NB4 (cell line): ENCODE measurements around the gene GPHA2.

Experiments
- DNase-seq: peaks from one replicate; pipeline ENCODE4 v3.0.0; 2010; ENCODE audit warnings: low read depth
- H3K4me3 ChIP-seq: one replicate; pipeline ENCODE4 v1.5.1; 2011; ENCODE audit warnings: mild to moderate bottlenecking, low read depth, low read length, moderate library complexity
- MYC ChIP-seq: IDR thresholded peaks from 2 replicates; pipeline ENCODE4 v1.6.1; 2011; ENCODE audit warnings: low read depth, low read length
- POLR2A ChIP-seq: IDR thresholded peaks from 2 replicates; pipeline ENCODE4 v1.6.1; 2011; ENCODE audit warnings: mild to moderate bottlenecking; ENCODE audit not compliant: insufficient read length; ENCODE audit errors: extremely low read depth
- TF ChIP-seq, protein P1 (sequence below): IDR thresholded peaks from 2 replicates; pipeline ENCODE4 v1.6.1; 2011; ENCODE audit warnings: low read depth, low read length
- TF ChIP-seq, protein P2 (sequence below): IDR thresholded peaks from one replicate; pipeline ENCODE4 v1.5.1; 2012; ENCODE audit warnings: low read depth, low read length

GPHA2 gene

DNA sequence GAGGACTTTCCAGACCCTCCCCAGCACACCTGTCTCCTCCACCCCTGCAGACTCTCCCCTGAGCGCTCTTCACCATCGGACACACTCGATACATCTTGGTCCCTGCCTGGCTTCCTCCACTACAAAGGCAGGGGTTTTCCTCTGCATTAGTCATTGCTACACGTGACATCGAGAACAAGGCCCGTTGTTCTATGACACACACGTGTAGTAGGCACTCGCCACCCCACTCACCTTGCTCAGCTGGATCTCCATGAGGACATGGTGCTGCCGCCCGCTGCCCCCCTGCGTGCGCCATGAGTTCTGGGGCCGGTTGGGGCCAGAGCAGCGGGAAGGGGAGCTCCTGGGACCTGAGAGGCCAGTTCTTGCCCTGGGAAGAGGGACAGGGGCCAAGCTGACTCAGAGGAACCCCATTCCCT lies 35.4 kb downstream of the GPHA2 start:
- H3K4me3 ChIP-seq: no peak overlapping the region
- no peak for TF ChIP-seq POLR2A
- TF ChIP-seq, protein P1, sequence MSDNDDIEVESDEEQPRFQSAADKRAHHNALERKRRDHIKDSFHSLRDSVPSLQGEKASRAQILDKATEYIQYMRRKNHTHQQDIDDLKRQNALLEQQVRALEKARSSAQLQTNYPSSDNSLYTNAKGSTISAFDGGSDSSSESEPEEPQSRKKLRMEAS: no peak
- no peak for TF ChIP-seq MYC
- TF ChIP-seq, protein P2, sequence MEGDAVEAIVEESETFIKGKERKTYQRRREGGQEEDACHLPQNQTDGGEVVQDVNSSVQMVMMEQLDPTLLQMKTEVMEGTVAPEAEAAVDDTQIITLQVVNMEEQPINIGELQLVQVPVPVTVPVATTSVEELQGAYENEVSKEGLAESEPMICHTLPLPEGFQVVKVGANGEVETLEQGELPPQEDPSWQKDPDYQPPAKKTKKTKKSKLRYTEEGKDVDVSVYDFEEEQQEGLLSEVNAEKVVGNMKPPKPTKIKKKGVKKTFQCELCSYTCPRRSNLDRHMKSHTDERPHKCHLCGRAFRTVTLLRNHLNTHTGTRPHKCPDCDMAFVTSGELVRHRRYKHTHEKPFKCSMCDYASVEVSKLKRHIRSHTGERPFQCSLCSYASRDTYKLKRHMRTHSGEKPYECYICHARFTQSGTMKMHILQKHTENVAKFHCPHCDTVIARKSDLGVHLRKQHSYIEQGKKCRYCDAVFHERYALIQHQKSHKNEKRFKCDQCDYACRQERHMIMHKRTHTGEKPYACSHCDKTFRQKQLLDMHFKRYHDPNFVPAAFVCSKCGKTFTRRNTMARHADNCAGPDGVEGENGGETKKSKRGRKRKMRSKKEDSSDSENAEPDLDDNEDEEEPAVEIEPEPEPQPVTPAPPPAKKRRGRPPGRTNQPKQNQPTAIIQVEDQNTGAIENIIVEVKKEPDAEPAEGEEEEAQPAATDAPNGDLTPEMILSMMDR: no peak
- DNase-seq: no peak

DNA sequence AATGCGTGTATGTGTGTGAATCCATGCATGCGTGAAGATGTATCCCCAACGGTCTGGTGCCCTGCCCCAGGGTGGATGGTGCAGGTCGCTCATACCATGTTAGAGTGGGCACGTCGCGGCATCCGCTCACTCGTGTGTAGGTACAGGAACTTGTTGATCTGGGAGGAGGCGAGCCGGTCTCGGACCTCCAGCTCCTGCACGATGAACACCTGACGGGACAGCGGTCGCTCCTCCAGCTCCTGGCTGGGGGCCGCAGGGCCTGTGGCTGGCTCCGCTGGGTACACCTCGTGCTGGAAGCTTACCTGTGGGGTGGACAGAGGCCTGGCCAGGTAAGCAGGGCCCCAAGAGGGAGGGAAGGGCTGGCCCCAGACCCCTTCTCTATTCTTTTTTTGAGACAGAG lies 37.2 kb downstream of the GPHA2 start:
- no peak for DNase-seq
- TF ChIP-seq, protein P2: no peak
- TF ChIP-seq POLR2A: no peak

DNA sequence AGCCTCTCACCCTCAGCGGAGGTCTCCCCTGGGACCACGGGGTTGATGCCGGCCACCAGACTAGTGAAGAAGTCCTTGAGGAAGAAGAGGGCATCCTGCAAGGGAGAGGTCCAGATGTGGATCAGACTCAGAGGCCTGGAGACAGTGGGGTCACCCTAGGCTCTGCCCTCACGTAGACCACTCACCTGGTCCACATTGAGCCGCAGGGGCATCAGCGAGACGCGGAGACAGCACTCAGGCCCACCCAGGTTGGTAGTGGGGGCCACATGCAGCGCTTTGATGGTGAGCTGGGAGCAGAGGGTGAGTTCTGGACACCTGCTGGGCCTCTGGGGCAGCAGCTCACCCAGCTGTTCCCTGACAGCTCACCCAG lies 37.6 kb downstream of the GPHA2 start:
- TF ChIP-seq, protein P2: no peak
- TF ChIP-seq, protein P1: no peak
- TF ChIP-seq MYC (no peak), POLR2A (no peak)
- no peak overlapping the region for H3K4me3 ChIP-seq
- DNase-seq: no peak

More for the DNA sequence above, 37.2 kb downstream of the GPHA2 start:
- H3K4me3 ChIP-seq: no peak overlapping the region

DNA sequence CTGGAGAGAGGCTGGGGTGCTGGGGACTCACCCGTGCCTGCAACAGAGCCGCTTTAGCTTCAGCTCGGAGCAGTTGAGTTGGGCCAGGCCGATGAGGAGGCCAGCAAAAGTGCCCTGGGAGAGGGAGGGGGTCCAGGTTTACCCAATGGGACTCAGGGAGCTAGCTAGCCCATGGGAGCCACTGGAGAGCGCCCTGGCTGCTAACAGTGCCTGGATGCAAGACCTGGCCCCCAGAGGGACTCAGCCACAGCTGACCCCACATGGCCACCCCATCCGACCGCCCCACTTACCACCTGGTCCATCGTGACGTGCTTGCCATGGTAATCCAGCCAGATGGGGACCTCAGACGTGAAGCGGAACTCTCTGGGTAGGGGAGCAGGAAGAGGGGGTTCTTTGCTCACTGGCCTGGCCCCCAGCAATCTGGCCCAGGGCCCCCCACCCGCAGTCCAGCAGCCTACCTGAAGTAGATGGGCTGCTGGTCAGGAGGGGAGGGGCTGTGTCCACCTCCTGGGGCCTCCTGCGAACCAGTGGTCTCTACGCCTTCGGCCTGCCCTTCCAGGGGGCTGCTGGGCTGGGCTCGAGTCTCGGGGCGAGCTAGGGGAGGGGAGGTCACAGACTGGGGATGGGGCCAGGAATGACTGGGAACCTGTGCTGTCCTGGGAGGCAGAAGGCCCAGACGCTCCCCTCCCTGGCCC lies 38.2 kb downstream of the GPHA2 start:
- no peak overlapping the region for H3K4me3 ChIP-seq
- TF ChIP-seq POLR2A (no peak), MYC (no peak)
- TF ChIP-seq, protein P1: no peak
- TF ChIP-seq, protein P2: no peak
- DNase-seq: no peak

DNA sequence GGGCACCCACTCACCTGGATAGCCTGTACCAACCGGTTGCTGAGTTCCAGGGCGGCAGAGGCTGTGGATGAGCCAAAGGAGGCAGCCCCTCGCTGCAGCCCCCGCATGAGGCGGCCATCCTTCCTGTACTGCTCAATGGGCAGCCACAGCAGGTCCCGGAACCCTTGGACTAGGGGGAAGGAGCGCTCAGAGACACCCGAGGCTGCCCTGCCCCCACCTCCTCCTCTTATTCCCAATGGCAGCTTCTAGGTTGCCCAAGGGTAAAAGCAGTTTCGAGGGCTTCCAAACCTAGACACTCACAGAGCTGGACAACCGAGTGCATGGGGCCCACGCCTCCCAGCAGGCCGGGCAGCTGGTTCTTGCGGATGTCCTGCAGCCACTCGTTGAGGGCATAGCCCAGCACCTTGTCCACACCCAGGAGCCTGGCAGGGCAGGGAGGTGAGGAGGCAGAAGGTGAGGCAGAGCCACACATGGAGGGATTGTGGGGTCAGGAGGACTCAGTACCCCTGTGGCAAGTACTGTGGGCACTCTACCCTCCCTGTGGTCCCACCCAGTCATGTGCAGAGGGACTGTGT lies 39.2 kb downstream of the GPHA2 start:
- no peak for DNase-seq
- TF ChIP-seq, protein P2: no peak
- TF ChIP-seq, protein P1: no peak
- TF ChIP-seq POLR2A (no peak), MYC (no peak)
- no peak overlapping the region for H3K4me3 ChIP-seq
